Hair follicle dermal papilla cell (primary cell): Measurements from ENCODE around the gene UAP1. TPM values are rescaled to one million over a fixed set of nuclear protein-coding genes. Genes with fewer than 3 reads are reported as not detected.

Experiments
- small RNA-seq: library from RNA; depleted of rRNA; stranded (forward); fragments of <200 nt; gene quantifications from one replicate; pipeline ENCODE3, GENCODE V24; 2012
- total RNA-seq: library from RNA; depleted of rRNA; stranded (reverse); fragments of >200 nt; gene quantifications from 2 replicates; pipeline ENCODE4 v1.2.3, GENCODE V29; 2012

The UAP1 gene
- 94.3 and 97.9 TPM in 2 replicates for total RNA-seq

DNA sequence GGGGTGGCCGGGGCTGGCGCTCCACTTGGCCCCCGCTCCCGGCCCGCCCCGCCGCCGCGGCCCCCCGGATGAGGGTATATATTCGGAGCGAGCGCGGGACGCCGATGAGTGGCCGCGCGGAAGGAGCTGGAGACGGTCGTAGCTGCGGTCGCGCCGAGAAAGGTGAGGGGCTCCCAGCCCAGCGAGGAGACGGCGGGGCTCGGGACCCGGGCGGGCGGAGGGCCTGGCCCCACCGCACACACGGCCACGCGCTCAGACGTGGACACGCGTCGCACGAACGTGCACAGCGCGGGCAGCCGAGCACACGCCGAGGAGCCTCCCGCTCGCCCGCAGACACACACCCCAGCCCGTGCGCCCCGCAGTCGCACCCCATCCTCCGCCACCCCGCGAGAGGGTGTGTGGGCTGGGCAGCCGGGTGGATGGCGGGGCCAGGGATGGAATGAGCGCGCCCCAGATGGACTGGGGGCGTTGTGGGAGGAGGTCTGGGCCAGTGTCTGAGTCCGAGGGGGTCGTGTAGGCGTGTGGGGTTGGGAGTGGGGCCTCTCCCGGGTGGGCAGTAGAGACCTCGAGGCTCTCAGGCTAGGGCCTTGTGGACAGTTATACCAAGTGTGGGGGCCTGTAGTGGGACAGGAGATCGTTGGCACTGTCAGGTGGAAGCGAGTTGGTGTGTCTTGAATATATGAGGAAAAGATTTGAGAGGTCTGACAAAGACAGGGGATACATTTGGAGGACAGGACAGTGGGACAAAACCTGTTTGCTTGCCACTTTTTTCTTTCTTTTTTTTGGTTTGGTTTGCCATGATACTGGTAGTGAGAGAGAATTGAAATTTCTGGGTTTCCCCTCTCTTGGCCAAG is at the start of gene UAP1:
Gene UAP1 (plus strand): TSS at position 107 of the 854 bp plus-strand sequence. CDS start 4,347 bp downstream, outside the sequence.

DNA sequence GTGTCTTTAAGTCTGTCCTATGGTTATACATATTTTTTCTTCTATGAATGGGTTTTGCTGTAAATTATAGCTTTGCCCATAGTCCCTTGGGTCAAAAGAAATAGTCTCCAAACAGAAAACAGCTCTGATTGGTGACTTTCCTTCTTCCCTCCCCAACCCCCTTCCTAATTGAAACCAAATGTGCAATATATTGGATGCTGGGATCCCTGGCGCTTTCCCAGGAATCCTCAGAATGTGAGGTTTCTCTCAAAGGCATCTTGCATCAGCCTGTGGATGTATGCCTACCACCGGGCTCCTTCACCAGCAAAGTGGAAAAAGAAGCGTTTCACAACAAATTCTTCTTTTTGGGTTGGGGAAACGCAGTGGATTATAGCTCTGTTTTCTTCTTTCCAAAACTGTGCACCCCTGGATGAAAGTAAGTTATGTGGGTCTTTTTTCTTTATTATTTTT is 70.7 kb downstream of the UAP1 start, which contains the start of gene DDR2:
Gene DDR2 (plus strand): TSS at position 248 of the 450 bp plus-strand sequence. CDS start 86,600 bp downstream, outside the sequence.

Small RNAs within 50 kb of the gene (small RNA-seq; reads per million reads assigned to genes)
- not detected for gene UQCRBP2

Other genes with a start within 250 kb of the UAP1 start
- not detected in 2 replicates for gene SPATA46, start 184.9 kb upstream of the UAP1 start, total RNA-seq
- 0.24 and 0.49 TPM in 2 replicates for gene C1orf226, start 180.0 kb upstream of the UAP1 start, total RNA-seq
- not detected in 2 replicates for gene SH2D1B, start 149.6 kb upstream of the UAP1 start, total RNA-seq
- gene UHMK1, start 63.9 kb upstream of the UAP1 start, total RNA-seq = 48.1 and 55.5 TPM in 2 replicates
- 472 and 517 TPM in 2 replicates for gene DDR2, start 70.7 kb downstream of the UAP1 start, total RNA-seq
- gene HSD17B7, start 229.0 kb downstream of the UAP1 start, total RNA-seq = 13.1 and 16.0 TPM in 2 replicates